Middle frontal gyrus (tissue), 1 donor: ENCODE results near the gene ATG101.

ENCODE experiments used
- DNase-seq: peaks from one replicate; pipeline ENCODE4 v3.0.0-alpha.2; 2015; ENCODE audit warnings: low spot score; ENCODE audit errors: extremely low spot score

Gene ATG101

GRCh38 chr12:52069327-52070184 is at the start of gene ATG101:
Gene ATG101, plus strand, starts transcription at chr12:52069978. Its CDS starts 3,673 bp downstream, at chr12:52073651.
- DNase-seq, result peak; percentile 85

- DNase-seq, result no peak
Observed at GRCh38 chr12:52020539-52021336, 49.0 kb upstream of the ATG101 start.

- no peak for DNase-seq
Observed at GRCh38 chr12:52022841-52023181, 47.0 kb upstream of the ATG101 start.

DNA sequence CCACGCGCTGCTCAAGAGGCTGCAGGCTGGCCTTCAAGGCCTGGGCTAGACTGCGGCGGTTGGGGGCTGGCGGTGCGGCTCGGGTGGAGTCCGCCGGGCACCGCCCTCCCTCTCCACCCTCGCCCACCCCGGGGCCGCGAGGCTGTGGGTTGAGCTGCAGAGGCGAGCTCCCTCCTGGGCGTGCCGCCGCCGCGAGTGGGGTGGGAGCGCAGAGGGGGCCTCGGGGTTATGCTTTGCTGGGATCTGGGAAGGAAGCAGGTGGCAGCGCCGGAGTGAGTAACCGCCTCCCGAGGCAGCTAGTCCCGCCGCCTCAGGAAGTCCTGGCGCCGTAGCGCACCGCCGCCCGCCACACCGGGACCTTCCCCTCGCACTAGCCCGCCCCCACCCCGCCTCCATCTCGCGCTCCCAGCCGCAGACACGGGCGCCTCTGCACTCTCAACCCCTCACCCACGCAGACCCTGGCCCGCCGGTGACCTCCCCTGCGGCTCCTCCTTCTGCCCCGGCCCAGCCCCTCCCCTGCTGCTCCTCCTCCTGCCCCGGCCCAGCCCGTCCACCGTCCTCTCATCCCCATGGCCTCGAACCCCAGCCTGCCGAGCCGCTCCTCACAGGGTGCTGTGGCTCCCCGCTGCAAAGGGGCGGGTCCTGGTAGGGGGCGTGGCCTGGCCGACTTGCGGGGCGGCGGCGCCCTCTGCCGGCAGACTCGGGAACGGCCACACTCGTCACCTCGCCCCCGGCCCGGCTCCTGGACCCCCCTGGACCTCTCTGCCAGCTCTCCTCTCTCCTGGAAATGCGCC is 46.4 kb upstream of the ATG101 start:
- DNase-seq, result no peak

DNA sequence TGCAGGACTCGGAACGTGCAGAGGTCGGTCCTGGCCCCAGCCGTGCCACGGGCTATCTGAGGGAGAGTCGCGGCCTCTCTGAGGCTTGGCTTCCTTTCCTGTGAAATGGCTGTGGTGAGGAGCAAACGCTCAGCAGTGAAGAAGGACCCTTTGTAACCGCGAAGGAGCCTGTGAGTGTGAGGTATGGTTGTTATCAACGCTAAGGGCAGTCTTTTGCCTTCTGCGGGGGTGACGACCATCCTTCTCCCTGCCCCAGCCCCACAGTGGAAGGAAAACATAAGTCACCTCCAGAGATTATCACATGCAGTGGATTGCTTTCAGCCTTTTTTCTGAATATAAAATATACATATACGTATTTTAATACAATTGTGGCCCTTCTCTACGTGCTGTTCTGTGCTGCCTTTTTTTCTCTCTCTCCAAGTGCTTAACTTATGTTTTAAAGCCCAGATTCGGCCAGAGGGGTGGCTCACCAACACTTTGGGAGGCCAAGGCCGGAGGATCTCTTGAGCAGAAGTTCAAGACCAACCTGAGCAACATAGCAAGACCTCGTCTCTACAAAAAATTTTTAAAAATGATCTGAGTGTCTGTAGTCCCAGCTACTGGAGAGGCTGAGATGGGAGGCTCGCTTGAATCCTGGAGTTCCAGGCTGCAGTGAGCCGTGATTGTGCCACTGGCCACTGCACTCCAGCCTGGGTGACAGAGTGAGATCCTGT is 45.6 kb upstream of the ATG101 start:
- DNase-seq, result no peak

DNA sequence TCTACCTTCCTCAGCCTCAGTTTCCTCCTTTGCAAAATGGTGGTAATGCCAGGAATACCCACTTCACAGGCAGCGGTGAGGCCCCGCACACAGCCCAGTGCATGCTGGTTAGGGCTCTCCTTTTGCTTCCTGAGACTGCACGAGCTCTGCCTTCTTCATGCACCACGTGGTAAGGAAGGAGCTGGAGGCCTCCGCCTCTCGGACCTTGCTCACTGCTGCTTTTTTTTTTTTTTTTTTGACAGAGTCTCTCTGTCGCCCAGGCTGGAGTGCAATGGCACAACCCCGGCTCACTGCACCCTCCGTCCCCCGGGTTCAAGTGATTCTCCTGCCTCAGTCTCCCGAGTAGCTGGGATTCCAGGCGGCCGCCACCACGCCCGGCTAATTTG is 44.9 kb upstream of the ATG101 start:
- DNase-seq, result no peak

DNA sequence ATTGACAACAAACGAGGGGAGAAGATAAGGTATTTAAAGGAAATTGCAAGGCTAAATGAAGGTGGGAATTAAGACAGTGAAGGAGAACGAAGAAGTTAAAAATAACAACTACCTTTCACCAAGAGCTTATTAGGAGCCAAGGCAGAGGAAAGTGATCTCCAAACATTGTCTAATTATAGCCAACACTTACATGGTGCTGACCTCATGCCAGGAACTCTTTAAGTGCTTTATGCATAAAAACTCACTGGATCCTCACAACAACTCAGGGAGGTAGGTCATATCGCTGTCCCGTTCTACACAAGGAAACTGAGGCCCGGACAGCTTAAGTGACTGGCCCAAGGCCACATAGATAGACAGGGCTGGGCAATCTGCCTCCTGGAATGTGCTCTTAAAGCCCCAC is 43.5 kb upstream of the ATG101 start:
- DNase-seq, result no peak

DNA sequence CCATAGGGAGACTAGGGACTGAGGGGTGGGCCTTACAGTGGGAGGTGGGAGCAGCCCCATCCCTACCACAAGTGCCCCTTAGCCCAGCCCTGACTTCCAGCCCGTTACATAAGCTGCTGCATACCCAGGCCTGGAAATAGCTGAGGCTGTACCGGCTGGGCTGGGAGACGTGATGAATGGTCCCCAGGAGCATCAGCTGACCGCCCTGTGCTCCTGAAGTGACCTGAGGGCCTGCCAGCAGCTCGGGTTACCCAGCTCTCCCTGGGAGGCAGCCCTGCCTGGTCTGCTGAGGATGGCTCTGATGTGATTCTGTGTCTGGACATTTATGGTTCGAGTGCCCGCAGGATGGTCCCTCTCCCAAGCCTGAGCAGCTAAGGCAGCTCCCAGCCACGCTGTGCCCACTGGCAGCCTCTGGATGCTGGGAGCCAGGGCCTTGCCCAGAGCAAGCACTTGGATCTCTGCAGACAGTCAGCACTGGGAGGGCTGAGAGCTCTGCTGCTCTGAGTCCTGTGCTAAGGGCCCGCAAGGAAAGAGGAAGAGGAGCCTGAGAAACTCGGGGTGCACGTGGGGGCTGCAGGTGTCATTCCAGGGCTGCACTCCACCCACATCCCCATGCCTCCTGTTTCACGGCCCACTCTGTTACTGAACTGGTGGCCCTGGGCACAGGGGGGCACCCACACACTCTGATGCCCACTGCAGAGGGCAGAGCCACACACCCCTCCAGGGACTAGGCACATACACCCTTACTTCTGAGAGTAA is 42.5 kb upstream of the ATG101 start:
- no peak for DNase-seq

GRCh38 chr12:52029685-52030084 is 40.1 kb upstream of the ATG101 start:
- DNase-seq, result no peak

GRCh38 chr12:52032446-52032803 is 37.4 kb upstream of the ATG101 start:
- DNase-seq, result peak; percentile 65

- DNase-seq, result peak; percentile 93
Observed at GRCh38 chr12:52032804-52033445, 36.9 kb upstream of the ATG101 start.

GRCh38 chr12:52033446-52034140 is 36.2 kb upstream of the ATG101 start:
- no peak for DNase-seq

GRCh38 chr12:52035190-52035589 is 34.6 kb upstream of the ATG101 start:
- DNase-seq, result no peak

GRCh38 chr12:52035926-52036325 is 33.9 kb upstream of the ATG101 start:
- DNase-seq, result no peak

- DNase-seq, result peak; percentile 74
Observed at GRCh38 chr12:52036587-52037171, 33.1 kb upstream of the ATG101 start.

- no peak for DNase-seq
Observed at GRCh38 chr12:52037248-52037861, 32.4 kb upstream of the ATG101 start.

DNA sequence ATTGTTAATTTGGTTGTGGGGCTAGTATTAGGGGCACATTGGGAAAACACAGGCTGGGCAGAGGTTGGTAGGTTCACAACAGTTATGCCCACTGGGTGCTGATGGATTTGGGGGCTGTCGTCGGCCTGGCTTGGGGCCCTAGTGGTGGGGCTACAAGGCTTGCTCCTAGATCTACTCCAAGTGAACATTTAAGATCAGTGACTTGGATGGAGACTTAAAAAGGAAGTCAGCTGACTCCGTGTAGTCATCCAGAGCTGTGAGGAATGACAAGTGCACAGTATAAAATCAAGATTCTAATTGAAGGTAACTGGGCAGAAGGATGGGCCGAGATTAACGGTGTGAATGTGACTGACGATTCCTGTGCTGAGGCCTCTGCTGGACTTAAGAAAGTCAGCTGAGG is 31.3 kb upstream of the ATG101 start:
- no peak for DNase-seq

DNA sequence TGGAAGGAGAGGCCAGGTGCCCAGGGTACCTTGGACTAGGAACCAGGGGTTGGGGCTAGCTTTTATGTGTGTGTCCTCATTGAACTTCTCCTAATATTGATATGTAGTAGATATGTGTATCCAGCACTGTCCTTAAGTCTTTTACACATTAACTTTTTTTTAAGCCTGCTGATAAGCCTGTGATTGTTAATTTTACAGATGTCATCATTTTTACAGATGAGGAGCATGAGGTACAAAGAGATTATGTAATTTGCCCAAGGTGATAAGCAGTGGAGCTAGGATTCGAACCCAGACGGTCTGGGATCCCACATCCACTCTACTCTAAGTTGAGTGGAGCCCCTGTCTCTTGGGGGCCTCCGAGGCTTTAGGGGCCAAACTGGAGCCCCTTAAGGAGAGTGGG is 28.7 kb upstream of the ATG101 start:
- no peak for DNase-seq

DNA sequence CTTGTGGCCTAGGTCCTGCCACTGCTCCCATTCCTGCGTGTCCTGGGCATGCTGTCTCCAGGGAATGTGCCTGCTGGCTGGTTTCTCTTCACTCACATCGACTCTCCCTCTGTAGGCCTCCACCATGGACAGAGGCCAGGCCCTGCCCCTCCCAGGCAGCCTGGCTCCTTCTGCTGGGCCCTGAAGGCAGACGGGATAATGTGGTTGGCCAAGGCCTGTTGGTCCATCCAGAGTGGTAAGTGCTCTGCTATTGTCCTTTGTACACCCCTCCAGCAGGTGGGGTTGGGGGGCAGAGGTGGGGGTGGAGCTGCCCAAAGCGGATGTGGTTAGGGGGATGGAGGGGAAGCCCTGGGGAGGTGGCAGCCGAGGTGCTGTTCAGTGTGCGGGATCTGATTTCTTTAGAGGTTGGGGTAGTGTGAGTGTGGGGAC is 28.1 kb upstream of the ATG101 start:
- DNase-seq, result no peak
